Neutrophil (primary cell): ENCODE data around the gene GLS.
A peak's percentile ranks its signal among the peaks of the same experiment; 100 is the strongest.

Experiments
- H3K27ac ChIP-seq: fragments of 200-600 bp; sonication (generic); 2 replicates; pipeline ENCODE4 v1.5.1; 2016; ENCODE audit warnings: mild to moderate bottlenecking, moderate library complexity
- H3K27me3 ChIP-seq: fragments of 200-600 bp; sonication (generic); 2 replicates; pipeline ENCODE4 v1.6.0; 2016; ENCODE audit warnings: mild to moderate bottlenecking
- H3K36me3 ChIP-seq: fragments of 200-600 bp; sonication (generic); 2 replicates; pipeline ENCODE4 v1.5.1; 2017
- H3K4me1 ChIP-seq, 2 experiments: fragments of 200-600 bp in 1 of 2; sonication (generic) in 1 of 2; 1 replicate in 1 of 2; 2 replicates in 1 of 2; pipeline versions ENCODE4 v1.5.1 to v1.6.1; 2013 to 2016; ENCODE audit warnings: low read depth in 1 of 2, low read length in 1 of 2, mild to moderate bottlenecking in 1 of 2, moderate library complexity in 1 of 2; ENCODE audit not compliant: control insufficient read depth in 1 of 2, insufficient read depth in 1 of 2
- H3K4me3 ChIP-seq, 2 experiments: fragments of 200-600 bp in 1 of 2; sonication (generic) in 1 of 2; 1 replicate in 1 of 2; 2 replicates in 1 of 2; pipeline ENCODE4 v1.5.1; 2013 to 2016; ENCODE audit warnings: low read depth in 1 of 2, low read length in 1 of 2, mild to moderate bottlenecking in 1 of 2, moderate library complexity in 1 of 2
- H3K9me3 ChIP-seq: fragments of 200-600 bp; sonication (generic); 2 replicates; pipeline ENCODE4 v1.5.1; 2016
- TF ChIP-seq, protein P1 (sequence below): fragments of 200-600 bp; sonication (generic); IDR thresholded peaks from 2 replicates; pipeline ENCODE4 v1.5.1; 2016; ENCODE audit warnings: antibody characterized with exemption

Gene GLS

DNA sequence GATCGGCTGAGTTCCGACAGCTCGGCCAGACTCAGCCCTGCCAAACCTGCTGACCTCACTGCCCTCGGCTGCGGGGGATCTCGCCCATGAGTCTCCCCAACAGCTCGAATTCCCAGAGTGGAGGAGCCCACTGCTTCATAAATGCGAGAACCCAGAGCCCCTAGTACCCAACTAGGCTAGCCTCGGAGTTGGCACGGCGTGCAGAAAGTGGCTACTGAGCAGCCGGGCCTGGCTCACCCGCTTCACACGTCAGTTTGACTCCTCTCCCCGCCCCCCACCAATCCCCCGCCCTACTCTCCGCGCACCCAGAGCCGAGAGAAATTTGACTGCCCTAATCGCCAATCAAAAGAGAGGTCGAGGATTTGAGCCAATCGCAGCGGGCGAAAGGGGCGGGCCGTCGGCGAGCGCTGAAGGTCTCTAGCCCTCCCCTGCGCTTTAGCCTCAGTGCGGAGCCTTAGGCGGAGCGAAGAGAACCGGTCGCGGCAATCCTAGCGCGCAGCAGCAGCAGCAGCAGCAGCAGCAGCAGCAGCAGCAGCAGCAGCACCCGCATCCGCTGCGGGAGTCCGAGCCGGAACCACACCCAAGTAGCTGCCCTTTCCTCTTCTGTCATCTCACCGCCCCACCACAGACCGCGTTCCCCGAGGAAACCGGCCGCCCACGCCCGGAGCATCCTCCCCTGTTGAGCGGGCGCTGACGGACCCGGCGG lies at the start of gene GLS:
Gene GLS, plus strand, starts transcription at position 444 of the 706 bp plus-strand sequence. CDS start 264 bp downstream, outside the sequence.
- H3K27me3 ChIP-seq, result no peaks in the 10 kb centered on the region

DNA sequence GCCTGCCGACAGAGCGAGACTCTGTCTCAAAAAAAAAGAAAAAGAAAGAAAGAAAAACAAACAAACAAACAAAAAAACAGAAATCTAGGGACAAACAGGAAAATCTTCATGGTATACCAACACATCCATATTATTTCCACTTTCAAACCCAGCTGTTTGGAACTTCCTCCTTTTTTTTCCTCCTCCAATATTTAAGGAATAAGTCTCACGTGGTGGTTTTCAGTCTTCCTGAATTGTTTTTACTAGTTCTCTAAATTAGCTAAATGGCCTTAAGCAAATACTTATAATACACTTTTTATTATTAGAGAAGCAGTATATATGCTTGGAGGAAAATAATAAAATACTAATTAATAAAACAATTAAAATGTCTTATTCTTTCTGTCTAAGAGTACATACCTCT lies 48.7 kb upstream of the GLS start:
- TF ChIP-seq, protein P1, sequence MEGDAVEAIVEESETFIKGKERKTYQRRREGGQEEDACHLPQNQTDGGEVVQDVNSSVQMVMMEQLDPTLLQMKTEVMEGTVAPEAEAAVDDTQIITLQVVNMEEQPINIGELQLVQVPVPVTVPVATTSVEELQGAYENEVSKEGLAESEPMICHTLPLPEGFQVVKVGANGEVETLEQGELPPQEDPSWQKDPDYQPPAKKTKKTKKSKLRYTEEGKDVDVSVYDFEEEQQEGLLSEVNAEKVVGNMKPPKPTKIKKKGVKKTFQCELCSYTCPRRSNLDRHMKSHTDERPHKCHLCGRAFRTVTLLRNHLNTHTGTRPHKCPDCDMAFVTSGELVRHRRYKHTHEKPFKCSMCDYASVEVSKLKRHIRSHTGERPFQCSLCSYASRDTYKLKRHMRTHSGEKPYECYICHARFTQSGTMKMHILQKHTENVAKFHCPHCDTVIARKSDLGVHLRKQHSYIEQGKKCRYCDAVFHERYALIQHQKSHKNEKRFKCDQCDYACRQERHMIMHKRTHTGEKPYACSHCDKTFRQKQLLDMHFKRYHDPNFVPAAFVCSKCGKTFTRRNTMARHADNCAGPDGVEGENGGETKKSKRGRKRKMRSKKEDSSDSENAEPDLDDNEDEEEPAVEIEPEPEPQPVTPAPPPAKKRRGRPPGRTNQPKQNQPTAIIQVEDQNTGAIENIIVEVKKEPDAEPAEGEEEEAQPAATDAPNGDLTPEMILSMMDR, result no peak

More for the DNA sequence above, at the start of gene GLS:
- no peaks in the 10 kb centered on the region for H3K9me3 ChIP-seq
- TF ChIP-seq, protein P1, result no peak
- H3K36me3 ChIP-seq, result no peaks in the 10 kb centered on the region
- peak within 1 kb of the TSS; percentile 73 to 96 for H3K4me3 ChIP-seq
- H3K4me1 ChIP-seq, result peaks cover 22 to 31% of the 10 kb centered on the region in 2 experiments
- peak within 1 kb of the TSS; percentile 89 for H3K27ac ChIP-seq

DNA sequence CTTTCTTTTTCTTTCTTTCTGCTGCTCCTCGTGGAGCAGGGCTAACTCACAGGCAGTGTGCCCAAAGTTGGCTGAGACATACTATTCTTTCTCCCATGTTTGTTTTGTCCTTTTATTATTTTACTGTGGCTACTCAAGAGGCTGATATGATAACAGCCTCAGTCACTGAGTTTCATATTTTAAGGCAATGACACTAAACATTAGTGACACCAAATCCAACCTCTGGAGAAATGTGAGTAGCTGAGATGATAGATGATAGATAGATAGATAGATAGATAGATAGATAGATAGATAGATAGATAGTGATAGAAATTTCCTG lies 45.8 kb upstream of the GLS start:
- Histone ChIP-seq H3K4me1 (peaks cover 7 to 8% of the 10 kb centered on the region in 2 experiments), H3K27me3 (no peaks in the 10 kb centered on the region), H3K9me3 (no peaks in the 10 kb centered on the region), H3K36me3 (no peaks in the 10 kb centered on the region), H3K4me3 (no peak overlapping the region), H3K27ac (no peak overlapping the region)
- TF ChIP-seq, protein P1, result no peak

More for the DNA sequence above, 48.7 kb upstream of the GLS start:
- no peaks in the 10 kb centered on the region for H3K27me3 ChIP-seq
- H3K27ac ChIP-seq, result no peak overlapping the region
- H3K4me3 ChIP-seq, result no peak overlapping the region
- H3K9me3 ChIP-seq, result no peaks in the 10 kb centered on the region
- no peaks in the 10 kb centered on the region for H3K36me3 ChIP-seq
- H3K4me1 ChIP-seq, result no peaks in the 10 kb centered on the region

DNA sequence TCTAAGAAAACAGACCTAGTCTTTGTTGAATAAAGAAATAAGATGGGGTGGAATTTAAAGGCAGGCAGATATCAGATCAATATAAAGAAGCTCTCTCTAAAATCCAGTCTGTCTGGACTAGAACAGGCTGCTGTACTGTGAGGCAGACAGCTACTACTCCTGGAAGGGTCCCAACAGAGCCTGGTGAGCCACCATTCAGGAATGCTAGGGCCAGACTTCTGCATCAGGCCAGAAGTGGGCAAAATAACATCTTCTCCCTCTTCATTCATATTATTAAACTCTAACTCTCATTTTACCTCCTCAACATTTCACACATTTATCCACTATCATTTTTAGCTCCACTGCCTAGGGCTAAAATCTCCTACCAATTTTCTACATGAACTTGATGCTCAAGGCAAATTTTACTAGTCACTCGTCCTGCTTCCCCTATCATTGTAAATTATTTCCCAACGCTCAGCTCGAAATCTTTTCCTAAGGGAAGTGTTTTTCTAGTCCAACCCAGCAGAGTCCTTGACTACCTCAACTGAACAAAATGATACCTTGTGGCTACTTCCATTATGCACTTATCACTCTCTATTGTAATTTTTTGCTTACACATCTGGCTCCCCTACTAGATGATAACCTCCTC lies 45.2 kb upstream of the GLS start:
- Histone ChIP-seq H3K4me3 (no peak overlapping the region), H3K9me3 (no peaks in the 10 kb centered on the region), H3K27ac (no peak overlapping the region), H3K27me3 (no peaks in the 10 kb centered on the region), H3K4me1 (peaks cover 8 to 10% of the 10 kb centered on the region in 2 experiments), H3K36me3 (no peaks in the 10 kb centered on the region)
- TF ChIP-seq, protein P1, result no peak

DNA sequence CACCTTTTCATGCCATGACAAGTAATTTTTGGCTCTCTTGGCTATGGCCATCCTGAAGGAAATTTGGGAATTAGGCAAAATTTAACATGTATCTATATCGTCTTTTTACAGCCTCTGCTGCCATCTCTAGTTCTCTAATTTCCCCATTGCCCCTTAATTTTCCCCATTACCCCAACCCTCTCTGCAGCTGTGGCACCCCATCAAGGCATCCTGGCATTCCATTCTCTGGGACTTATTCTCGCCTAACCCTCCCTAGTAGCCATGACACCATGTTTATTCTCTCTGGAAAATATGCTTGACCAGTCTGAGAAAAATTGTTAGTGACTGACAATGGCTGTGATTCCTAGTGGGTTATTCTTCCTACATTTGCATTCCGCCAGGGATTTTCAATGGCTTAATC lies 43.9 kb upstream of the GLS start:
- no peak overlapping the region for H3K4me3 ChIP-seq
- H3K27me3 ChIP-seq, result no peaks in the 10 kb centered on the region
- peaks cover 8 to 10% of the 10 kb centered on the region in 2 experiments for H3K4me1 ChIP-seq
- H3K9me3 ChIP-seq, result no peaks in the 10 kb centered on the region
- TF ChIP-seq, protein P1, result no peak
- no peak overlapping the region for H3K27ac ChIP-seq
- no peaks in the 10 kb centered on the region for H3K36me3 ChIP-seq
